Gastrocnemius medialis (tissue), 4 donors: ENCODE data around the gene PRDM15.

Source experiments
- CTCF ChIP-seq, 5 experiments: fragments of 450-650 bp in 3 of 5; fragments of 200-600 bp in 2 of 5; sonication (generic) in 2 of 5; IDR thresholded peaks in 4 of 5; conservative IDR thresholded peaks in 1 of 5; 1 replicate in 4 of 5; 2 replicates in 1 of 5; pipeline ENCODE4 v1.5.1; 2016 to 2019; ENCODE audit warnings: antibody characterized with exemption in 5 of 5, mild to moderate bottlenecking in 3 of 5, moderate library complexity in 3 of 5
- POLR2A ChIP-seq, 2 donors: fragments of 450-650 bp; IDR thresholded peaks; one replicate each; pipeline ENCODE4 v1.6.1; 2017; ENCODE audit warnings: antibody characterized with exemption in 2 of 2, mild to moderate bottlenecking in 2 of 2, moderate library complexity in 2 of 2

DNA sequence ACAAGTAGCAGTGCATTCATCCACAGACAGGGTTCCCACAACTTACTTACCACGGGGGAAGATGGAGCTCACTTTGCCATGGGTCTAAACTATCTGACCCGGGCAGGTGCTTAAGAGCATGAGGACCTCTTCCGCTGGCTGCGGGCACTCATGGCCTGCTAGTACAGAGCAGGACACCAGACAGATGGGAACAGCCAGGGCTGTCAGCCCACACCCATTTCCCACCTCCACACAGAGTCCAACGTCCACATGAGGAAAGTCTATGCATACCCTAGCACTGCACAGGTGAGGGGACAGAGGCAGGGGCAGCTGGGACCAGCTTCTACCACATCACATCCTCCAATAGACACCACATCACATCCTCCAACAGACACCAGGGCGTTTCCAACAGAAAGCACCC, 35.8 kb upstream of the PRDM15 start:
- TF ChIP-seq CTCF (IDR thresholded peaks at IDR 0.05 in 4 of 5, conservative IDR thresholded peaks at IDR 0.05 in 1 of 5), result no peak
- TF ChIP-seq POLR2A (IDR thresholded peaks at IDR 0.05), result no peak
